ENCODE measurements around the gene SIN3B.

SIN3B gene

DNA sequence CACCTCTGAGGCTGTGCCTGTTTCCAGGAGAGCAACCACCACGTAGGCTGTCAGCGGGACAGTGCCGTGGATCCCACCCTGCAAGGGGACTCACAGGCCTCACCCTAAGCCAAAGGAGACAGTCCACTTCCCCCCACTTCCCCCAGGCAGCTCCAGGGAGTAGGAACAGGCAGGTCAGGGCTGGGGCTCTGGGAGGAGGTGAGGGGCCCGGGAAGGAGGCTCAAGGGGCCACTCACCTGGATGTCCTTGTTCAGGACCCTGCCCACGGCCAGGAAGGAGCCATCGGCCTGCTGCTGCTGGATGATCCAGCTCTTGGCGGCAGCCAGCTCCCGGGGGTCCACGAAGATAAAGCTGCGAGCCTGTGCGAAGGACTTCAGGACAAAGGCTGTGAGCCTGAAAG, 85.2 kb downstream of the SIN3B start:
- no peak for DNase-seq

DNA sequence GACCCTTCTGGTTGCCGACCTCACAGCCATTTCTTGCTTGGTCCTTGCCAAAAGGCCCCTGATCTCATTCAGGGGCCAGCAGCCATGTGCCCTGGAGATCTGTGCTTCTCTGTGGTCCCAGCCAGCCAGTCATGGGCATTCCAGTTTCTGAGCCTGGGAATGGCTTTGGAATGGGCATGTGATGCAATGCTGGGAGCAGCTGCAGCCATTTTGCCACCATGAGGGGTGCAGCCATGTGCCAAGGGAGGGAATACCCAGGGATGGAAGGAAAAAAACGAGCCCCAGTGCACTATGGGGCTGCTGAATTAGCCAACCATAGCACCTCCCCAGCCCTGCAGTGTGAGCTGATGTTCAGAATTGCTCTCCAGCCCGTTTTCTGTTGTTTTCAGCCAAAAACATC, 85.9 kb downstream of the SIN3B start:
- no peak for DNase-seq

- DNase-seq: no peak
Observed at GRCh38 chr19:16915734-16916133, 86.5 kb downstream of the SIN3B start.

DNA sequence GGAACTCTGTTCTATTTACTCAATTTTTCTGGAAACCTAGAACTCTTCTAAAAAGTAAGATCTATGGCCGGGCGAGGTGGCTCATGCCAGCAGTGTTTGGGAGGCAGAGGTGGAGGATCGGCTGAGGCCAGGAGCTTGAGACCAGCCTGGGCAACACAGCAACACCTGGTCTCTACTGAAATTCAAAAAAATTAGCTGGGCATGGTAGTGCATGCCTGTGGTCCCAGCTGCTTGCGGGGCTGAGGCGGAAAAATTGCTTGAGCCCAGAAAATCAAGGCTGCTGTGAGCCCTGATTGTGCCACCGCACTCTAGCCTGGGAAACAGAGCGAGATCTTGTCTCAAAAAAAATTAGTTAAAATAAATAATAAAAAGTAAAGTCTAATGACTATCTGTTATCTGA, 88.2 kb downstream of the SIN3B start:
- no peak for DNase-seq

GRCh38 chr19:16919496-16919895, 90.3 kb downstream of the SIN3B start:
- no peak for DNase-seq

DNA sequence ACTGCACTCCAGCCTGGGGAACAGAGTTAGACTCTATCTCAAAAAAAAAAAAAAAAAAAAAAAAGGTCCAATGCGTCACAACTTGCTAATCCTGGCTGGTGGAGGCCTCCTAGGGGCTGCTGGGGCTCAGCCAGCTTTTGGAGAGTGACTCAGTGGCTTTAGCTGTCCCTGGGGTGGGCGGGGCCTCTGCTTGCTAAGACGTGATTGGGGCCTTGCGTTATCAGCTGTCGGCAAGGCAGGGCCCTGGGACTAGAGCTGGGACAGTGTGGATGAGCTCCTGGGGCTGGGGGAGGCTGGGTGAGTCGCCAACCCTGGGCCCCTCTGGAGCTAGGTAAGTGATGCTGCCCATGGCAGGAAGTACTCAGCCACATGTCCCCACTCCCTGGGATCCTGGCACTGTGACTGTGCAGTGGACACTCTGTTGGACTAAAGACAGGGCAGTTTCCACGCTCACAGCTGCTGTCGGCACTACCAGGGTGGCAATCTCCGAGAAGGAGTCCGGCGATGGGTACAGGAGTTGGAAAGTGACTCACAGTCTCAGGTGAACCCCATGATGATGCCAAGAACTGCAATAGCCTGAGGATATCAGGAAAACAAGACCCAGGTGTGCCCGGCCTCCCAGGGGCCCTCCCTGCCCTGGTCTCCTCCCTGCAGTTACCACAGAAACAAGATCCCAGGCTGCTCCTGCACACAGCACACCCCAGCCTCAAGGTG, 91.8 kb downstream of the SIN3B start:
- DNase-seq: peak in 1 of 2 experiments; percentile 25

- no peak for DNase-seq
Observed at GRCh38 chr19:16921766-16922591, 92.8 kb downstream of the SIN3B start.

GRCh38 chr19:16922592-16922934, 93.4 kb downstream of the SIN3B start:
- no peak for DNase-seq

- DNase-seq: no peak
Observed at GRCh38 chr19:16922949-16923348, 93.8 kb downstream of the SIN3B start.

DNA sequence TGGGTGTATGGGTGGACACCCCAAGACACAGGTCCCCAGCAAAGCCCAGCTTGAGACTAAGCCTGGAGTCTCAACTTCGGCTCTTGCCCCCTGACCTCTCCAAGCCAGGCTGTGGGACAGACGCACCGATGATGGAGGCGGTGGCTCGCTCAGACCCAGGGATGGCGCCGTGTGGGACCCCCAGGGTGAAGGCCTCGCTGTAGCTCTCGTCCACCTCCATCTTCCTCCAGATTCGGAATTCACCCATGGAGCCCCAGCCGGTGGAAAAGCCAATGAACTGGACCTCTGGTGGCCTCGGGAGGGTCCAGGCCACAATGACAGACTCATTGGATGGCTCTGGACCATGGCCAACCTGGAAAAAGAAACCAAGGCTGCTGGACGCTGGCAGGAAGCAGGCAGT, 98.7 kb downstream of the SIN3B start:
- DNase-seq: no peak

GRCh38 chr19:16928351-16928750, 99.2 kb downstream of the SIN3B start:
- DNase-seq: no peak

DNA sequence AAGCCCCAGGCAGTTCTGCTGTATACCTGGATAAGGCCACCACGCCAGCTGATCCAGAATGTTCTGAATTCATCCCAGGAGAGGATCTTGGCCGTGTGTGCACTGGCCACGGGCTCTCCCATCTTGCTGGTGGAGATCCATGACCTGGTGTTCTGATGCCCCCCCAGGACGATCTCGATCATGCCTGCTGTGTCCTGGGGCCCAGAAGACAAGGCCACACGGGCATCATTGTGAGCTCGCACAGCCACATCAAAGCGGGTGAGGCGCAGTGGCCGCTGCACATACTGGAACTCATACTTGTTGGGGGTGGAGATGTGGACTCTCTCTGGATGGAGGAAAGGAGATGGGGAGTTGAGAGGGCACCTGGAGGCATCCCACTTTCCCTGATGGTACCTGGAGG, 99.7 kb downstream of the SIN3B start:
- DNase-seq: no peak
